NCI-H69 (cell line): ENCODE measurements around the gene TEX11.
A peak's percentile ranks its signal among the peaks of the same experiment; 100 is the strongest.
"Not testable (repeated sequence)": the region's sequence is repeated elsewhere in the genome, so short reads cannot be mapped to it uniquely, and the experiment has no call there.

Experiments
- DNase-seq: peaks from one replicate; lab custom pipeline; 2025; lab: John Stamatoyannopoulos, UW

The TEX11 gene

GRCh38 chrX:70755850-70756249 is 152.7 kb downstream of the TEX11 start:
- DNase-seq = peak; percentile 2

GRCh38 chrX:70754169-70754848 is 154.2 kb downstream of the TEX11 start:
- no peak for DNase-seq

GRCh38 chrX:70733774-70734173 is 174.7 kb downstream of the TEX11 start:
- DNase-seq = not testable (repeated sequence)

- DNase-seq = not testable (repeated sequence)
These were observed 180.6 kb downstream of the TEX11 start for GRCh38 chrX:70727961-70728360.

- DNase-seq = no peak
These were observed 187.8 kb downstream of the TEX11 start for GRCh38 chrX:70720721-70721120.

- DNase-seq = not testable (repeated sequence)
These were observed 197.2 kb downstream of the TEX11 start for GRCh38 chrX:70711336-70711735.

GRCh38 chrX:70694339-70695122 is 214.0 kb downstream of the TEX11 start:
- no peak for DNase-seq

- not testable (repeated sequence) for DNase-seq
These were observed 229.1 kb downstream of the TEX11 start for GRCh38 chrX:70679455-70679854.

GRCh38 chrX:70675284-70675683 is 233.2 kb downstream of the TEX11 start:
- no peak for DNase-seq

GRCh38 chrX:70672326-70672725 is 236.2 kb downstream of the TEX11 start:
- DNase-seq = no peak

GRCh38 chrX:70669120-70669519 is 239.4 kb downstream of the TEX11 start:
- DNase-seq = no peak

- peak; percentile 37 for DNase-seq
These were observed 243.8 kb downstream of the TEX11 start for GRCh38 chrX:70664726-70665125.

GRCh38 chrX:70661124-70661523 is 247.4 kb downstream of the TEX11 start:
- DNase-seq = not testable (repeated sequence)

GRCh38 chrX:70657546-70657945 is 251.0 kb downstream of the TEX11 start:
- DNase-seq = not testable (repeated sequence)

GRCh38 chrX:70656304-70656703 is 252.2 kb downstream of the TEX11 start:
- no peak for DNase-seq

GRCh38 chrX:70647910-70648309 is 260.6 kb downstream of the TEX11 start:
- DNase-seq = not testable (repeated sequence)

GRCh38 chrX:70636218-70636617 is 272.3 kb downstream of the TEX11 start:
- DNase-seq = no peak

- DNase-seq = no peak
These were observed 272.8 kb downstream of the TEX11 start for GRCh38 chrX:70635669-70636068.

GRCh38 chrX:70635227-70635626 is 273.3 kb downstream of the TEX11 start:
- DNase-seq = no peak

- DNase-seq = no peak
These were observed 286.8 kb downstream of the TEX11 start for GRCh38 chrX:70621743-70622142.

GRCh38 chrX:70618467-70618866 is 290.0 kb downstream of the TEX11 start:
- no peak for DNase-seq

GRCh38 chrX:70613295-70613694 is 295.2 kb downstream of the TEX11 start:
- DNase-seq = no peak

- DNase-seq = no peak
These were observed 303.2 kb downstream of the TEX11 start for GRCh38 chrX:70605352-70605751.
